H1 (cell line): ENCODE results near the gene DOHH. TPM values are rescaled to one million over a fixed set of nuclear protein-coding genes. Genes with fewer than 3 reads are reported as not detected.

Source experiments
- PHF8 ChIP-seq: fragments of 200-600 bp; sonication (generic); conservative IDR thresholded peaks from 2 replicates; pipeline ENCODE4 v1.7.1; 2012; ENCODE audit warnings: low read depth, mild to moderate bottlenecking, inconsistent platforms, low read length, moderate library complexity
- POLR2AphosphoS5 ChIP-seq: IDR thresholded peaks from 2 replicates; pipeline ENCODE4 v1.6.1; 2011; ENCODE audit warnings: low read depth, low read length
- RFX5 ChIP-seq: IDR thresholded peaks from 2 replicates; pipeline ENCODE4 v1.6.1; 2011; ENCODE audit warnings: low read depth, low read length, improper control_type of control experiment, borderline replicate concordance
- SP2 ChIP-seq: IDR thresholded peaks from 2 replicates; pipeline ENCODE4 v1.6.1; 2012; ENCODE audit warnings: mild to moderate bottlenecking, low read length, inconsistent platforms
- polyA plus RNA-seq, 7 experiments: library from polyadenylated mRNA; depleted of rRNA in 3 of 7; stranded (reverse) in 5 of 7; unstranded in 2 of 7; fragments of >200 nt in 5 of 7; fragments of 200-250 nt in 2 of 7; gene quantifications; 1 replicate in 5 of 7; 2 replicates in 1 of 7; 4 replicates in 1 of 7; pipeline versions ENCODE4 v1.2.1 to v1.2.3, GENCODE V29; 2011 to 2013; ENCODE audit warnings: missing spikeins in 2 of 7, mixed read lengths in 2 of 7
- total RNA-seq: library from RNA; stranded (reverse); fragmentation: NEBNext Ultra II Directional; extraction: Animal tissue kit (Norgen Biotek cat#: 25700); gene quantifications from 2 replicates; pipeline ENCODE4 v1.2.1, GENCODE V29; 2021

DOHH gene
- total and polyA plus RNA-seq, 2 of the 8 experiments (the other 6 are each of a cell fraction or from before 2014, with no cell fraction given): 7.3 to 17.7 TPM

DNA sequence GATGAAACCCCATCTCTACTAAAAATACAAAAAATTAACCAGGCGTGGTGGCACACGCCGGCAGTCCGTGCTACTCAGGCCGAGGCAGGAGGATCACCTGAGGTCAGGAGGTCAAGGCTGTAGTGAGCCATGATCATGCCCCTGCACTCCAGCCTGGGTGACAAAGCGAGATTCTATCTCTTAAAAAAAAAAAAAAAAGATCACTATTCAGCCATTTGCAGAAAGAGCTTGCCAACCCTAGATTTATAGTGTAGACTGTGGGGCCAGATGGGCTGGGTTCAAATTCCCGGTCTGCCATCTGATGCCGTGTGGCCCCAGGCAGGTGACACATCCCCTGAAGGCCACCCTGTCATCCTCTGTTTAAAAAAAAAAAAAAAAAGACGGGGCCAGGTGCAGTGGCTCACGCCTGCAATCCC, 49.0 kb downstream of the DOHH start (continued):
- no peak for TF ChIP-seq SP2
- TF ChIP-seq PHF8: no peak
- no peak for TF ChIP-seq POLR2AphosphoS5
- no peak for TF ChIP-seq RFX5
- TF ChIP-seq, all 59 proteins: peak for 0
